Heart right ventricle (tissue), 16 donors: Measurements from ENCODE around the gene LIMCH1. TPM values are rescaled to one million over a fixed set of nuclear protein-coding genes. Genes with fewer than 3 reads are reported as not detected.
"Not testable (repeated sequence)": the region's sequence is repeated elsewhere in the genome, so short reads cannot be mapped to it uniquely, and the experiment has no call there.

ENCODE experiments used
- ATAC-seq, 8 donors: fragments of 200-7000 bp; cut with Tn5 transposase; one replicate each; pipeline ENCODE4 v1.9.1; 2020; ENCODE audit warnings: mild to moderate bottlenecking in 8 of 8, moderate library complexity in 8 of 8, moderate number of reproducible peaks in 1 of 8
- DNase-seq, 2 donors: peaks; one replicate each; pipeline ENCODE4 v3.0.0-alpha.2; 2020
- H3K27ac ChIP-seq, 10 donors: fragments of 200-600 bp; sonication (generic) in 2 of 10; one replicate each; pipeline versions ENCODE4 v1.5.0 to v1.8.0; 2020 to 2022; ENCODE audit warnings: mild to moderate bottlenecking in 3 of 10
- H3K27me3 ChIP-seq, 7 donors: fragments of 200-600 bp; one replicate each; pipeline ENCODE4 v1.8.0; 2021 to 2022; ENCODE audit warnings: mild to moderate bottlenecking in 2 of 7
- H3K36me3 ChIP-seq, 9 donors: fragments of 200-600 bp; sonication (generic) in 1 of 9; one replicate each; pipeline versions ENCODE4 v1.5.0 to v1.8.0; 2020 to 2022; ENCODE audit warnings: mild to moderate bottlenecking in 2 of 9
- H3K4me1 ChIP-seq, 9 donors: fragments of 200-600 bp; sonication (generic) in 1 of 9; one replicate each; pipeline versions ENCODE4 v1.5.0 to v1.8.0; 2020 to 2022; ENCODE audit warnings: mild to moderate bottlenecking in 4 of 9
- H3K4me3 ChIP-seq, 10 donors: fragments of 200-600 bp; sonication (generic) in 2 of 10; one replicate each; pipeline versions ENCODE4 v1.5.0 to v1.8.0; 2020 to 2022; ENCODE audit warnings: mild to moderate bottlenecking in 7 of 10, moderate library complexity in 2 of 10
- H3K9me3 ChIP-seq, 11 donors: fragments of 200-600 bp in 10 of 11; sonication (generic) in 2 of 11; one replicate each; pipeline versions ENCODE4 v1.5.0 to v1.8.0; 2013 to 2022; ENCODE audit warnings: mild to moderate bottlenecking in 2 of 11, control low read depth in 1 of 11, moderate library complexity in 1 of 11
- WGBS, 2 donors: extraction: QIAGEN DNeasy Blood & Tissue Kit; methylation state at CpG; one replicate each; pipeline ENCODE4 v1.1.7; 2013; ENCODE audit warnings: inconsistent platforms in 1 of 2; 5-methylcytosine and 5-hydroxymethylcytosine counted together
- intact Hi-C, 10 donors: fragments of 100-400 bp; cut with DNase I; formaldehyde crosslinking; loops; one replicate each; pipeline versions ENCODE4 v1.11.1 to v1.14.2; 2022
- polyA plus RNA-seq, 2 donors: library from polyadenylated mRNA; stranded (reverse); fragments of 200-250 nt; gene quantifications; one replicate each; pipeline ENCODE4 v1.2.3, GENCODE V29; 2013
- total RNA-seq, 10 donors: library from RNA; stranded (reverse); fragmentation: NEBNext Ultra II Directional in 3 of 10; extraction: Animal tissue kit (Norgen Biotek cat#: 25700) in 3 of 10; gene quantifications; one replicate each; pipeline versions ENCODE4 v1.2.1 to v1.2.4, GENCODE V29; 2021 to 2023
- TF ChIP-seq, protein P1 (sequence below), 9 donors: fragments of 200-600 bp; sonication (generic) in 2 of 9; IDR thresholded peaks; one replicate each; pipeline versions ENCODE4 v1.5.0 to v1.8.0; 2021 to 2022; ENCODE audit warnings: antibody characterized with exemption in 9 of 9, mild to moderate bottlenecking in 5 of 9, moderate library complexity in 1 of 9
- donor health status: Arrhythmogenic right ventricular cardiomyopathy.
- donor health status: ischemic (EF 13 %, LVEDD 7.1; RV severe dilation, severe dysfunction).
- donor health status: healthy with polysubstance abuse.
- donor health status: DM: no; HTN: yes; CAD: no.
- donor health status: DM: no; HTN: no; CAD: no.
- donor health status: ischemic (EF 25% LVEDD 6.9; RV normal size, moderate dysfunction).
- donor health status: ischemic (EF 25% LVEDD 5.7; RV mildly dilated, moderate dysfunction).
- donor health status: healthy.
- donor health status: DM: yes; HTN: yes; CAD: no.
- donor health status: Ischemic cardiomyopathy.
- donor health status: ischemic (EF 35%, LVEDD 5.7; RV mildly dilated, moderate dysfunction).
- donor health status: nonischemic (EF 11% LVEDD 7.7; RV severe dilation, severe dysfunction).
- donor health status: DM: yes; HTN: yes; CAD: no.
- donor health status: PGD.
- donor health status: ischemic (EF 29% LVEDD 5.4; RV normal size, mild dysfunction).
- donor health status: nonischemic (EF 23%, LVEDD 6.1; RV moderate dilation, normal function).

The LIMCH1 gene
- total and polyA plus RNA-seq, 12 donors = 28.4 to 410 (median 280) TPM

DNA sequence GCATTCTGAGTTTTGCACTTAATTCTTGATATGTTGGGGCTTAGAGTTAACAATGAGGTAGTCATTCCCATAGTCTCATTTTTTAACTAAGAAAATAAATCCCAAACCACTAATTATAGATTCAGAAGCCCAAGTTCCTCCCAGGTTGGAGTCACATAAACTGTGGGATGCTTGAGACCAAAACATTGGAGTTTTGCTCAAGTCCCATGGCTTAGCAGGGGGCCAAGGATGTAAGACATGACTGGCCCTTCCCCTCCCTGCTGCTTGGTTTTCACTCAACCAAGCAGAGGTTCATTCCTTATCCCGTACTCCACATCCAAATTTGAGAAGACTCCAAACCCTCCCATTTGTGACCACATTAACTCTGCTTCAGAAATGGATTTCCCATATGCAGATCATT lies 101.3 kb downstream of the LIMCH1 start:
- TF ChIP-seq, protein P1, sequence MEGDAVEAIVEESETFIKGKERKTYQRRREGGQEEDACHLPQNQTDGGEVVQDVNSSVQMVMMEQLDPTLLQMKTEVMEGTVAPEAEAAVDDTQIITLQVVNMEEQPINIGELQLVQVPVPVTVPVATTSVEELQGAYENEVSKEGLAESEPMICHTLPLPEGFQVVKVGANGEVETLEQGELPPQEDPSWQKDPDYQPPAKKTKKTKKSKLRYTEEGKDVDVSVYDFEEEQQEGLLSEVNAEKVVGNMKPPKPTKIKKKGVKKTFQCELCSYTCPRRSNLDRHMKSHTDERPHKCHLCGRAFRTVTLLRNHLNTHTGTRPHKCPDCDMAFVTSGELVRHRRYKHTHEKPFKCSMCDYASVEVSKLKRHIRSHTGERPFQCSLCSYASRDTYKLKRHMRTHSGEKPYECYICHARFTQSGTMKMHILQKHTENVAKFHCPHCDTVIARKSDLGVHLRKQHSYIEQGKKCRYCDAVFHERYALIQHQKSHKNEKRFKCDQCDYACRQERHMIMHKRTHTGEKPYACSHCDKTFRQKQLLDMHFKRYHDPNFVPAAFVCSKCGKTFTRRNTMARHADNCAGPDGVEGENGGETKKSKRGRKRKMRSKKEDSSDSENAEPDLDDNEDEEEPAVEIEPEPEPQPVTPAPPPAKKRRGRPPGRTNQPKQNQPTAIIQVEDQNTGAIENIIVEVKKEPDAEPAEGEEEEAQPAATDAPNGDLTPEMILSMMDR (IDR thresholded peaks at IDR 0.05) = no peak
- H3K27ac ChIP-seq = no peak overlapping the region
- peaks cover 0 to 37% (median 0%) of the 10 kb centered on the region in 9 donors for H3K36me3 ChIP-seq
- H3K4me1 ChIP-seq = peaks cover 0 to 38% (median 16%) of the 10 kb centered on the region in 9 donors
- DNase-seq (no peak), ATAC-seq (no peak)
- H3K9me3 ChIP-seq = no peaks in the 10 kb centered on the region
- 90 to 97% methylated on average over 1 of the region's 1 CpG for WGBS, 2 donors
- intact Hi-C loops = no loop called here
- H3K4me3 ChIP-seq = no peak overlapping the region
- peaks cover 0 to 10% (median 0%) of the 10 kb centered on the region in 7 donors for H3K27me3 ChIP-seq

DNA sequence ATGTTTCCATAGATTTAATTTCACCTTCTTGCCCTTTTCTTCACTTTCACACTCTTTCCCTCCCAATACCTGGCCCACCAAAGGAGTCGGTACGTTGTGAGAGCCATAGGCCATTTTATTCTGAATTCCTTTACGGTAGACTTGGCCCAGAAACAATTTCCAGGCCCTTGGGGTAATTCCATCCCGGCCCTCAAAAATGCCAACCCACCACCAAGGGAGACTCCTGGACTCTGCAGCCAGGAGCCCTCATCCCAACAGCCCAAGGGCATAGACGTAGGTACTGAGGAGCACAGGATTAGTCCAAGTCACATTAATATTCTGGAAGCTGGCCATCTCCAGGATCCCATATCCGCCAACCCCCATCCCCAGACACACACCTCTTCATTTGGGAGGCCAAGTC lies 102.9 kb downstream of the LIMCH1 start:
- no peak for ATAC-seq
- H3K4me3 ChIP-seq = no peak overlapping the region
- TF ChIP-seq, protein P1 (IDR thresholded peaks at IDR 0.05) = no peak
- H3K4me1 ChIP-seq = peaks cover 0 to 52% (median 23%) of the 10 kb centered on the region in 9 donors
- intact Hi-C loops = loop anchor here in 8 of 10 donors (5.0 to 10.0 kb wide), 4 partner anchors 106 to 359 kb away; partner anchors contain the start of gene LIMCH1 (in 1 of the 8)
- no peak for DNase-seq
- H3K9me3 ChIP-seq = no peaks in the 10 kb centered on the region
- peaks cover 0 to 22% (median 0%) of the 10 kb centered on the region in 7 donors for H3K27me3 ChIP-seq
- H3K27ac ChIP-seq = no peak overlapping the region
- peaks cover 0 to 32% (median 2%) of the 10 kb centered on the region in 9 donors for H3K36me3 ChIP-seq
- WGBS, 2 donors = 86 to 87% methylated on average over 6 of the region's 6 CpGs

DNA sequence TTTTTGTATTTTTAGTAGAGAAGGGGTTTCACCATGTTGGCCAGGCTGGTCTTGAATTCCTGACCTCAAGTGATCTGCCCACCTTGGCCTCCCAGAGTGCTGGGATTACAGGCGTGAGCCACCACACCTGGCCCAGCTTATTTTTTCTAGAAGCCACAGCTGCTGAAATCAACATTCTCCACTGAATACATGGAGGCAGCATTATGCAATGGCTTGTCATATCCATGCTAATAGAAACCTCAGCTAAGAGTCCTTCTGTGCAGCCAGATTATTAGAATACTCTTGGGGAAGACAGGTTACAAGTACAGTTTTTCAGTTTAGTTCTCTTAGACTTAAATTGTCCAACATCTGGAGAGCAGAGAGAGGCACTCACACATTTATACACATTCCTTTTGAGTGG lies 104.8 kb downstream of the LIMCH1 start:
- intact Hi-C loops = loop anchor here in 8 of 10 donors (5.0 to 10.0 kb wide), 4 partner anchors 108 to 360 kb away; partner anchors contain the start of gene LIMCH1 (in 1 of the 8)
- 98 to 100% methylated on average over 1 of the region's 1 CpG for WGBS, 2 donors
- not testable (repeated sequence) for ATAC-seq, H3K9me3 ChIP-seq, H3K4me3 ChIP-seq, H3K27ac ChIP-seq, DNase-seq
- H3K4me1 ChIP-seq = peaks cover 0 to 52% (median 27%) of the 10 kb centered on the region in 9 donors
- peaks cover 0 to 37% (median 19%) of the 10 kb centered on the region in 9 donors for H3K36me3 ChIP-seq
- peaks cover 0 to 22% (median 0%) of the 10 kb centered on the region in 7 donors for H3K27me3 ChIP-seq

DNA sequence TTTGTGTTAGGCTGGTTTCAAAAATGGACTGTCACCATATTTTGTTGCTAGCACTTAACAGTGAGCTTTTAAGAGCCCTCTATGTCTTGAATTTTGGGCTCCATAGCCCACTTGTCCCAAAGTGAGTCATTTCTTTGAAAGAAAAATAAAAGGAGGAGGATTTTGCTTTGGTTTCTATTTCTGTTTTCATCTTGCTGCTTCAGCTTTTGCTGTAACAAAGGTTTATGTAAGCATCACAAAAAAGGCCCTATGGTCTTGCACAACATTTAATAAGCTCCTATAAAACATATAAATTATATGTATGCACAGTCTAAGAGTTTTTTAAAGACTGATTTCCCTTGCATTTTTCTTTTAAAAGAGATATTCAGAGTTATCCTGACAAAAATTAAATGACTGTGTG lies 105.4 kb downstream of the LIMCH1 start:
- Histone ChIP-seq H3K9me3 (no peaks in the 10 kb centered on the region), H3K27me3 (peaks cover 0 to 22% (median 0%) of the 10 kb centered on the region in 7 donors), H3K36me3 (peaks cover 0 to 43% (median 21%) of the 10 kb centered on the region in 9 donors), H3K27ac (no peak overlapping the region), H3K4me1 (peaks cover 0 to 52% (median 27%) of the 10 kb centered on the region in 9 donors), H3K4me3 (no peak overlapping the region)
- no peak for ATAC-seq
- no peak for DNase-seq
- intact Hi-C loops = loop anchor here in 8 of 10 donors (5.0 to 10.0 kb wide), 4 partner anchors 109 to 361 kb away; partner anchors contain the start of gene LIMCH1 (in 1 of the 8)
- TF ChIP-seq, protein P1 (IDR thresholded peaks at IDR 0.05) = no peak
